ENCODE measurements around the gene TMEM272. TPM values are rescaled to one million over a fixed set of nuclear protein-coding genes. Genes with fewer than 3 reads are reported as not detected.

Gene TMEM272
- total and polyA plus RNA-seq, 9 donors: 0.08 to 0.50 (median 0.15) TPM

Other genes starting within 250 kb of the TMEM272 start
- gene DHRS12, start 41.0 kb downstream of the TMEM272 start, total RNA-seq: 9.4 TPM
- 10 to 100 TPM in 7 of 8 donors, 1 to 10 TPM in 1; 9.7 to 16.2 (median 12.3) TPM for gene DHRS12, start 41.0 kb downstream of the TMEM272 start, polyA plus RNA-seq (ENCODE audit: insufficient read depth in 1 of 8, insufficient read length in 8 of 8, low replicate concordance in 1 of 8)
- not detected for gene CCDC70, start 16.8 kb upstream of the TMEM272 start, total RNA-seq
- not detected for gene CCDC70, start 16.8 kb upstream of the TMEM272 start, polyA plus RNA-seq (ENCODE audit: insufficient read depth in 1 of 8, insufficient read length in 8 of 8, low replicate concordance in 1 of 8)
- 5.4 TPM for gene ATP7B, start 166.3 kb upstream of the TMEM272 start, total RNA-seq
- gene ATP7B, start 166.3 kb upstream of the TMEM272 start, polyA plus RNA-seq (ENCODE audit: insufficient read depth in 1 of 8, insufficient read length in 8 of 8, low replicate concordance in 1 of 8): 1 to 10 TPM; 5.1 to 8.6 (median 7.5) TPM
- gene ALG11, start 167.2 kb upstream of the TMEM272 start, total RNA-seq: 17.9 TPM
- 10 to 100 TPM; 11.7 to 24.1 (median 21.1) TPM for gene ALG11, start 167.2 kb upstream of the TMEM272 start, polyA plus RNA-seq (ENCODE audit: insufficient read depth in 1 of 8, insufficient read length in 8 of 8, low replicate concordance in 1 of 8)
- gene UTP14C, start 179.5 kb upstream of the TMEM272 start, total RNA-seq: 16.9 TPM
- 10 to 100 TPM; 15.5 to 24.2 (median 20.8) TPM for gene UTP14C, start 179.5 kb upstream of the TMEM272 start, polyA plus RNA-seq (ENCODE audit: insufficient read depth in 1 of 8, insufficient read length in 8 of 8, low replicate concordance in 1 of 8)